Adrenal gland (tissue), 12 donors: ENCODE data around the gene RAB30. TPM values are rescaled to one million over a fixed set of nuclear protein-coding genes. Genes with fewer than 3 reads are reported as not detected.
A peak's percentile ranks its signal among the peaks of the same experiment; 100 is the strongest.

ENCODE experiments used
- DNase-seq, 7 donors: peaks; one replicate each; pipeline ENCODE4 v3.0.0-alpha.2; 2019 to 2020
- H3K27ac ChIP-seq, 5 donors: fragments of 200-600 bp; sonication (generic) in 4 of 5; 1 replicate in 3 of 5; 2 replicates in 2 of 5; pipeline versions ENCODE4 v1.5.1 to v1.8.0; 2016 to 2020; ENCODE audit warnings: mild to moderate bottlenecking in 1 of 5
- H3K27me3 ChIP-seq: fragments of 200-600 bp; 2 replicates; pipeline ENCODE4 v1.8.0; 2021
- H3K36me3 ChIP-seq, 2 donors: fragments of 200-600 bp; replicated peaks in 1 of 2; 1 replicate in 1 of 2; 2 replicates in 1 of 2; pipeline versions ENCODE4 v1.5.1 to v1.8.0; 2018 to 2022
- H3K4me1 ChIP-seq, 2 donors: fragments of 200-600 bp; replicated peaks in 1 of 2; 1 replicate in 1 of 2; 2 replicates in 1 of 2; pipeline versions ENCODE4 v1.5.1 to v1.8.0; 2018 to 2021
- H3K4me3 ChIP-seq, 4 donors: fragments of 200-600 bp; sonication (generic) in 3 of 4; one replicate each; pipeline ENCODE4 v1.5.1; 2016 to 2018
- H3K9me3 ChIP-seq, 3 donors: fragments of 200-600 bp; sonication (generic) in 1 of 3; replicated peaks in 1 of 3; 1 replicate in 2 of 3; 2 replicates in 1 of 3; pipeline versions ENCODE4 v1.5.1 to v1.8.0; 2016 to 2021
- CTCF ChIP-seq, 6 experiments: fragments of 450-650 bp in 4 of 6; fragments of 200-600 bp in 2 of 6; sonication (generic) in 1 of 6; IDR thresholded peaks; 1 replicate in 5 of 6; 2 replicates in 1 of 6; pipeline versions ENCODE4 v1.5.1 to v1.8.0; 2016 to 2021; ENCODE audit warnings: antibody characterized with exemption in 6 of 6, mild to moderate bottlenecking in 2 of 6, moderate library complexity in 1 of 6
- POLR2A ChIP-seq, 2 donors: fragments of 450-650 bp; IDR thresholded peaks; one replicate each; pipeline ENCODE4 v1.6.1; 2017; ENCODE audit warnings: antibody characterized with exemption in 2 of 2, mild to moderate bottlenecking in 2 of 2, moderate library complexity in 1 of 2
- WGBS, 4 donors: extraction: QIAGEN DNeasy Blood & Tissue Kit in 2 of 4; methylation state at CpG; one replicate each; pipeline versions ENCODE4 v1.1.5 to v1.1.7; 2013 to 2017; 5-methylcytosine and 5-hydroxymethylcytosine counted together
- intact Hi-C, 2 donors: fragments of 100-400 bp; cut with DNase I; formaldehyde crosslinking; loops; one replicate each; pipeline versions ENCODE4 v1.14.1 to v1.15.0; 2022 to 2023
- polyA plus RNA-seq, 3 donors: library from polyadenylated mRNA; stranded (reverse); fragments of 200-250 nt in 2 of 3; fragments of 350-450 nt in 1 of 3; fragmentation: Illumina TruSeq in 1 of 3; extraction: RNeasy Lipid Tissue Mini Kit (QIAGEN cat#74804) in 1 of 3; gene quantifications; one replicate each; pipeline ENCODE4 v1.2.3, GENCODE V29; 2013 to 2014
- total RNA-seq, 9 donors: library from RNA; depleted of rRNA in 4 of 9; stranded (reverse); fragments of >200 nt in 4 of 9; fragments of 120-200 nt in 1 of 9; fragmentation: NEBNext Ultra II Directional in 1 of 9; extraction: Animal tissue kit (Norgen Biotek cat#: 25700) in 1 of 9; gene quantifications; one replicate each; pipeline versions ENCODE4 v1.1.0 to v1.2.4, GENCODE V29; 2013 to 2023
- donor health status: healthy with polysubstance abuse.
- donor health status: Bipolar disorder and iron deficiency.
- donor health status: DM: yes; HTN: yes; CAD: no.
- donor health status: DM: no; HTN: no; CAD: no.
- donor health status: DM: no; HTN: no; CAD: no.
- donor health status: DM: yes; HTN: yes; CAD: no.

The RAB30 gene
- total and polyA plus RNA-seq, 12 donors, result 5.1 to 69.4 (median 41.7) TPM

GRCh38 chr11:82999232-82999631 is 72.5 kb downstream of the RAB30 start:
- intact Hi-C loops, result loop anchor here in 1 of 2 donors (10.0 kb wide), 1 partner anchor 46 kb away; no protein-coding TSS in a partner anchor
- DNase-seq, result no peak
- peaks cover 33 to 55% of the 10 kb centered on the region in 2 donors for H3K4me1 ChIP-seq
- TF ChIP-seq POLR2A (IDR thresholded peaks at IDR 0.05) (no peak), CTCF (IDR thresholded peaks at IDR 0.05) (no peak)
- H3K4me3 ChIP-seq, result no peak overlapping the region
- no peaks in the 10 kb centered on the region for H3K27me3 ChIP-seq
- no peaks in the 10 kb centered on the region for H3K36me3 ChIP-seq
- H3K27ac ChIP-seq, result no peak overlapping the region
- no peaks in the 10 kb centered on the region for H3K9me3 ChIP-seq

GRCh38 chr11:82998697-82999096 is 73.0 kb downstream of the RAB30 start:
- Histone ChIP-seq H3K9me3 (no peaks in the 10 kb centered on the region), H3K27ac (no peak overlapping the region)
- WGBS, 4 donors, result 88 to 91% (median 90%) methylated on average over 2 of the region's 2 CpGs

GRCh38 chr11:82996966-82997606 is 74.6 kb downstream of the RAB30 start:
- no peak overlapping the region for H3K4me3 ChIP-seq
- H3K4me1 ChIP-seq, result peaks cover 39 to 68% of the 10 kb centered on the region in 2 donors
- TF ChIP-seq CTCF (IDR thresholded peaks at IDR 0.05), result no peak
- TF ChIP-seq POLR2A (IDR thresholded peaks at IDR 0.05), result no peak
- H3K27me3 ChIP-seq, result no peaks in the 10 kb centered on the region
- peak in 1 of 7 donors; percentile 40 for DNase-seq
- intact Hi-C loops, result loop anchor here in 1 of 2 donors (10.0 kb wide), 1 partner anchor 48 kb away; no protein-coding TSS in a partner anchor
- WGBS, 4 donors, result 69 to 77% (median 70%) methylated on average over 14 of the region's 14 CpGs
- H3K9me3 ChIP-seq, result no peaks in the 10 kb centered on the region
- no peaks in the 10 kb centered on the region for H3K36me3 ChIP-seq
- H3K27ac ChIP-seq, result peak overlapping the region in 3 of 5 donors; percentile 38 to 79 (median 61)

More at GRCh38 chr11:82998697-82999096, 73.0 kb downstream of the RAB30 start:
- TF ChIP-seq POLR2A (IDR thresholded peaks at IDR 0.05) (no peak), CTCF (IDR thresholded peaks at IDR 0.05) (no peak)
- H3K4me1 ChIP-seq, result peaks cover 35 to 60% of the 10 kb centered on the region in 2 donors
- intact Hi-C loops, result loop anchor here in 1 of 2 donors (10.0 kb wide), 1 partner anchor 46 kb away; no protein-coding TSS in a partner anchor
- H3K4me3 ChIP-seq, result no peak overlapping the region
- H3K36me3 ChIP-seq, result no peaks in the 10 kb centered on the region
- DNase-seq, result no peak
- no peaks in the 10 kb centered on the region for H3K27me3 ChIP-seq

- 33 to 45% (median 43%) methylated on average over 4 of the region's 4 CpGs for WGBS, 4 donors
- H3K27ac ChIP-seq, result peak overlapping the region; percentile 10 to 81 (median 66)
- H3K36me3 ChIP-seq, result no peaks in the 10 kb centered on the region
- DNase-seq, result peak in 4 of 7 donors; percentile 47 to 72 (median 57)
- H3K4me1 ChIP-seq, result peaks cover 45 to 77% of the 10 kb centered on the region in 2 donors
- no peaks in the 10 kb centered on the region for H3K9me3 ChIP-seq
- no peaks in the 10 kb centered on the region for H3K27me3 ChIP-seq
- TF ChIP-seq CTCF (IDR thresholded peaks at IDR 0.05) (no peak), POLR2A (IDR thresholded peaks at IDR 0.05) (no peak)
- H3K4me3 ChIP-seq, result no peak overlapping the region
- intact Hi-C loops, result loop anchor here in 1 of 2 donors (10.0 kb wide), 1 partner anchor 49 kb away; no protein-coding TSS in a partner anchor
These were observed 75.8 kb downstream of the RAB30 start for GRCh38 chr11:82995754-82996398.
